Coronary artery (tissue), 2 donors: ENCODE measurements around the gene ATP1B2.

ENCODE experiments used
- DNase-seq: peaks from one replicate; pipeline ENCODE4 v3.0.0-alpha.2; 2017; ENCODE audit warnings: low spot score
- H3K27ac ChIP-seq, 2 donors: fragments of 200-600 bp; sonication (generic); one replicate each; pipeline ENCODE4 v1.5.1; 2016 to 2019
- H3K4me3 ChIP-seq: fragments of 200-600 bp; sonication (generic); 2 replicates; pipeline ENCODE4 v1.5.1; 2016; ENCODE audit warnings: mild to moderate bottlenecking, moderate library complexity
- CTCF ChIP-seq: fragments of 200-600 bp; sonication (generic); IDR thresholded peaks from one replicate; pipeline ENCODE4 v1.5.1; 2019; ENCODE audit warnings: antibody characterized with exemption

The ATP1B2 gene

DNA sequence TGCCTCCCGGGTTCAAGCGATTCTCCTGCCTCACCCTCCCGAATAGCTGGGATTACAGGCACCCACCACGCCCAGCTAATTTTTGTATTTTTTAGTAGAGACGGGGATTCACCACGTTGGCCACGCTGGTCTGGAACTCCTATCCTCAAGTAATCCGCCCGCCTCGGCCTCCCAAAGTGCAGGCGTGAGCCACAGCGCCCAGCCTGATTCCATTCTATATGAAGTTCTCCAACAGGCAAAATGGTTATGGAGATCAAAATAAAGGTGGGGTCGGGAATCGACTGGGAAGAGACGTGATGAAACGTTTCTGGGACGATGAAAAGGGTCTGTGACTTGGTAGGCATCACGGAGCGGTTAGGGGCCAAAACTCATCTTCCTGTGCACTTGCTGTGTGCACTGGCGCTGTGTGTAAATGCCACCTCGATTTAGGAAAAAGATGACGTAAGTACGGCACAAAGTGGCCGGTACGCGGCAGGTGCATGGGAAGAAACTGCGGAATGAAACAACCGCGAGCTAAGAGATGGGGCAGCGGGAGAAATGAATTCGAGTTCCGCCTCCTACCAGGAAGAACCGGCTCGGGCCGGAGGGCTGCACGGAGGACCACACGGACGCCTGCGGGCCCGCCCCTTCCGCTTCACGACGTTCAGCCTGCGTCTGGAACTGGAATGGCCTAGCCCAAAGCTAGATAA is 35.0 kb downstream of the ATP1B2 start:
- peak overlapping the region; percentile 95 to 96 for H3K27ac ChIP-seq
- peak; percentile 94 for DNase-seq
- no peak for TF ChIP-seq CTCF
- H3K4me3 ChIP-seq: peak overlapping the region; percentile 91

DNA sequence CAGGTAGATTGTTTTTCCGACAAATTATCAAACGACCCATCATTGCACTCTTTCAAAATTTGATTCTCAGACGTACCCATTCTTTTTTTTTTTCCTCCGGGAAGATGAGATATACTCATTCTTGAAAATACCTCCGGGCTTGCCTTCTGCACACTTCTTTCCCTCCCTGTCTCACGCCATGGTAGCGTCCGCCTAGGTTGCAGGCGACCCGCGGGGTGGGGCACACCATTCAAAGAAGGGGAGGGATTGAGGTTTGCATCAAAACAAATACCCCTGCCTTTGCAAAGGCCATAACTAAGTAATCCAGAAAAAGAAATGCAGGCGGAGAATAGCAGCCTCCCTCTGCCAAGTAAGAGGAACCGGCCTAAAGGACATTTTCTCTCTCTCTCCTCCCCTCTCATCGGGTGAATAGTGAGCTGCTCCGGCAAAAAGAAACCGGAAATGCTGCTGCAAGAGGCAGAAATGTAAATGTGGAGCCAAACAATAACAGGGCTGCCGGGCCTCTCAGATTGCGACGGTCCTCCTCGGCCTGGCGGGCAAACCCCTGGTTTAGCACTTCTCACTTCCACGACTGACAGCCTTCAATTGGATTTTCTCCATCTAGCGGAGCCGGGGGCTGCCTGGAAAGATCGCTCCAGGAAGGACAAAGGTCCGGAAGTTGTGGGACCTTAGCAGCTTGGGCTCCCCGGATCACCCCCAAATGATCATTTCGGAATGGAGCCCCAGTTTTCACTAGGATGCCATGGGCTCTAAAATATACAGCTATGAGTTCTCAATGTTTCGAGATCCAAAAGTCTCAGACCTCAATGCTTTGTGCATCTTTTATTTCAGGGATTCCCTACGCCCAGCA is 35.7 kb downstream of the ATP1B2 start:
- TF ChIP-seq CTCF: no peak
- DNase-seq: peak; percentile 85
- peak overlapping the region; percentile 95 to 96 for H3K27ac ChIP-seq
- peak overlapping the region; percentile 91 for H3K4me3 ChIP-seq

DNA sequence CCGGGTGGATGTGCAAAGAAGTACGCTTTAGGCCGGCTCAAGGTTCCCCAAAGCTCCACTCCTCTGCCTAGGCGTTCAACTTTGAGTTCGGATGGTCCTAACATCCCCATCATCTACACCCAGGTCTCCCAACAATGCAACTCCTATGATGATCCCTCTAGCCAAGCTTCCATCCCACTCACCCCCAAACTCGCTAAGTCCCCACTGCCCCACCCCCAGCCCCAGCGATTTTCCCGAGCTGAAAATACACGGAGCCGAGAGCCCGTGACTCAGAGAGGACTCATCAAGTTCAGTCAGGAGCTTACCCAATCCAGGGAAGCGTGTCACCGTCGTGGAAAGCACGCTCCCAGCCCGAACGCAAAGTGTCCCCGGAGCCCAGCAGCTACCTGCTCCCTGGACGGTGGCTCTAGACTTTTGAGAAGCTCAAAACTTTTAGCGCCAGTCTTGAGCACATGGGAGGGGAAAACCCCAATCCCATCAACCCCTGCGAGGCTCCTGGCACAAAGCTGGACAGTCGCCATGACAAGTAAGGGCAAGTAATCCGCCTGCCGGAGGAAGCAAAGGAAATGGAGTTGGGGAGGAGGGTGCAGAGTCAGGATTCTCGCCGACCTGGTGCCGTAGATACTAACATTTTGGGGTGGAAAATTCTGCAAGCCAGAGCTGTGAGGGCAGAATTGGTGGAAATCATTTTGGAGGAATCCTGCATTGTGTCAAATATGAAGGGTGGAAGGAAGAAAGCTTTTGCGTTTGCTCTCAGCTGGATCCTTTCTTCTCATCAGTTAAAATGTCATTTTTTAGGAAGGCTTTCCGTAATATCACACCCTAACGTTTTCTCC is 36.6 kb downstream of the ATP1B2 start, which contains the start of gene TP53:
TSS of gene TP53 (minus strand) at position 419 of the 836 bp plus-strand sequence. CDS start 10,896 bp downstream, outside the sequence.
- TF ChIP-seq CTCF: no peak
- DNase-seq: peak; percentile 89
- peak within 1 kb of the TSS; percentile 95 to 96 for H3K27ac ChIP-seq
- H3K4me3 ChIP-seq: peak within 1 kb of the TSS; percentile 91

DNA sequence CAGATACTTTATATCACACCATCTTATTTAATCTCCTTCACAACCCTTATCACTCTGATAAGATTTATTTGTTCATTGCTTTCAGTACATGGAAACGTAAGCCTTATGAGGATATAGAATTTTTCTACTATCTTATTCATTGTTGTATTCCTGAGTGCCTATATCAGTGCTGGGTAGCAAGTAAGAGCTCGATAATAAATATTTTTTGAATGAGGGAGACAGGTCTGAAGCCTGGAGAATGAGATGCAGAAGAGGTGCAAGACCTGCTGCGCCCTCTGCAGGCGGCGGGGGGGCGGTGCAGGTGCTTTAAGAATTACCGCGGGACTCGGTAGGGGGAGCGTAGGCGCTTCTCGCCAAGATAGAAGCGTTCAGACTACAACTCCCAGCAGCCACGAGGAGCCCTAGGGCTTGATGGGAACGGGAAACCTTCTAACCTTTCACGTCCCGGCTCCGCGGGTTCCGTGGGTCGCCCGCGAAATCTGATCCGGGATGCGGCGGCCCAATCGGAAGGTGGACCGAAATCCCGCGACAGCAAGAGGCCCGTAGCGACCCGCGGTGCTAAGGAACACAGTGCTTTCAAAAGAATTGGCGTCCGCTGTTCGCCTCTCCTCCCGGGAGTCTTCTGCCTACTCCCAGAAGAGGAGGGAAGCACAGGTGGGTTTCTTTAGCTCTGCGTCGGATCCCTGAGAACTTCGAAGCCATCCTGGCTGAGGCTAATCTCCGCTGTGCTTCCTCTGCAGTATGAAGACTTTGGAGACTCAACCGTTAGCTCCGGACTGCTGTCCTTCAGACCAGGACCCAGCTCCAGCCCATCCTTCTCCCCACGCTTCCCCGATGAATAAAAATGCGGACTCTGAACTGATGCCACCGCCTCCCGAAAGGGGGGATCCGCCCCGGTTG is 37.4 kb downstream of the ATP1B2 start, which contains the start of gene WRAP53:
TSS of gene WRAP53 (plus strand) at position 570 of the 900 bp plus-strand sequence. CDS start at position 742, 172 bp downstream.
- peak within 1 kb of the TSS; percentile 91 for H3K4me3 ChIP-seq
- DNase-seq: peak; percentile 99
- H3K27ac ChIP-seq: peak within 1 kb of the TSS; percentile 95 to 96
- TF ChIP-seq CTCF: peak; percentile 92

- peak overlapping the region; percentile 20 to 95 for H3K27ac ChIP-seq
- no peak for TF ChIP-seq CTCF
- no peak for DNase-seq
- H3K4me3 ChIP-seq: peak overlapping the region; percentile 91
These were observed 38.1 kb downstream of the ATP1B2 start for GRCh38 chr17:7688808-7689316.

GRCh38 chr17:7695586-7695985 is 44.9 kb downstream of the ATP1B2 start:
- no peak overlapping the region for H3K4me3 ChIP-seq
- no peak overlapping the region for H3K27ac ChIP-seq
- DNase-seq: no peak
- TF ChIP-seq CTCF: no peak
